Fibroblast of skin of right biceps (primary cell): ENCODE measurements around the gene OGFOD2.

Source experiments
- DNase-seq: peaks from one replicate; pipeline ENCODE4 v3.0.0-alpha.2; 2013

Gene OGFOD2

DNA sequence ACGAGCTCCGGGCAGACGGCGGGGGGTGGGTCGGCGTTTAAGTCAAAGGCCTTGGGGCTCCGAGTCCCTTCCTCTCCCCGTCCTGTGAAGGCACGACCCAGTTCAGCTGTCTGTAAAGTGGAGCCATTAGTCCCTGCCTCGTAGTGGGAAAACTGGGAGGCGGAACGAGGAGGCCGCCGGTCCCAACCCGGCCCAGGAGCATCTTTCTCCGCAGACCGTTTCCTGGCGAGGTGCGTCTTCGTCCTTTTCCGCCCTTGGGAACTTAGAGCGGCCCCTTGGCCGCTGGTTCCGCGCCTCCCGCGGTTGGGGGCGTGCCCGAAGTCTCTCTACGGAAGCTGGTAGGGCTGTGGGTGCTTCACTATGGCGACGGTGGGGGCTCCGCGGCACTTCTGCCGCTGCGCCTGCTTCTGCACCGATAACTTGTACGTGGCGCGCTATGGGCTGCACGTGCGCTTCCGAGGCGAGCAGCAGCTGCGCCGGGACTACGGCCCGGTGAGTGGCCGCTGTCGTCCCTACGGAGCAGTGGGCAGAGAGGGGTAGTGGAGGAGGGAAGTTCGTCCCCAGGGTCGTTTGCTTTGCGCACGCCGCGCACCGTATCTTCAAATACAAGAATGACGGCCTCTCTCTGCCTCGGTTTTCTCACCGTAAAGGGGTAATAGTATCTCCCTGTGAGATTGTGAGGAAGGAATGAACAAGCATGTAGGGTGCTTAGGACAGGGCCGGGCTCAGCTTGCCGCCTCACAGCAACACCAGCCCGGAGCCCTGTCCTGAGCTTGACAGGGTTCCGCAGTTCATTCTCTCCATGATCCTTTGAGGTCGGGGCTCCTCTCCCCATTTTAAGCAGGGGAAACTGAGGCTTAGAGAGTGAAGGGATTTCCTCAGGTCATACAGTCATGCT, at the start of gene OGFOD2:
OGFOD2 (plus strand) TSS at position 353 of the 898 bp plus-strand sequence; CDS start at position 361, 8 bp downstream.
- DNase-seq = peak; percentile 92

DNA sequence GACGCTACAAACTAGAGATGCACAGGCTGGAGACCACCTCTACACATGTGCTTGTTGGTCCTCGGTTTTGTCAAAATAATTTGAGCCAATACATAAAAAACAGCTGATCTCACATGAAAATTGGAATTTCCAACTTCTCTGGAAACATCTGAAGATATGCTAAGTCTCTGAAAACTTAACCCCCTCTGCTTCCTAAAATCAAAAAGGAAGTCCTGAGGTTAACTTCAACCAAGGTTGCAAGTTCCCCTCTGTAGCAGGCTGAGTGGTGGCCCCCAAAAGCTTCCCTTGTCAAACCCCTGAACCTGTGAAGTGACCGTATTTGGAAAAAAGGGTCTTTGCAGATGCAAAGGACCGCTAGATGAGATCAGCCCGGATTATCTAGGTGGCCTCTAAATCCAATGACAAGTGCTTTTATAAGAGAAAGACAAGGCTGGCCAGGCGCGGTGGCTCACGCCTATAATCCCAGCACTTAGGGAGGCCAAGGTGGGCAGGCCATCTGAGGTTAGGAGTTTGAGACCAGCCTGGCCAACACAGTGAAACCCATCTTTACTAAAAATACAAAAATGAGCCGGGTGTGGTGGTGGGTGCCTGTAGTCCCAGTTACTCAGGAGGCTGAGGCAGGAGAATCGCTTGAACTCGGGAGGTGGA, 47.2 kb upstream of the OGFOD2 start:
- no peak for DNase-seq

DNA sequence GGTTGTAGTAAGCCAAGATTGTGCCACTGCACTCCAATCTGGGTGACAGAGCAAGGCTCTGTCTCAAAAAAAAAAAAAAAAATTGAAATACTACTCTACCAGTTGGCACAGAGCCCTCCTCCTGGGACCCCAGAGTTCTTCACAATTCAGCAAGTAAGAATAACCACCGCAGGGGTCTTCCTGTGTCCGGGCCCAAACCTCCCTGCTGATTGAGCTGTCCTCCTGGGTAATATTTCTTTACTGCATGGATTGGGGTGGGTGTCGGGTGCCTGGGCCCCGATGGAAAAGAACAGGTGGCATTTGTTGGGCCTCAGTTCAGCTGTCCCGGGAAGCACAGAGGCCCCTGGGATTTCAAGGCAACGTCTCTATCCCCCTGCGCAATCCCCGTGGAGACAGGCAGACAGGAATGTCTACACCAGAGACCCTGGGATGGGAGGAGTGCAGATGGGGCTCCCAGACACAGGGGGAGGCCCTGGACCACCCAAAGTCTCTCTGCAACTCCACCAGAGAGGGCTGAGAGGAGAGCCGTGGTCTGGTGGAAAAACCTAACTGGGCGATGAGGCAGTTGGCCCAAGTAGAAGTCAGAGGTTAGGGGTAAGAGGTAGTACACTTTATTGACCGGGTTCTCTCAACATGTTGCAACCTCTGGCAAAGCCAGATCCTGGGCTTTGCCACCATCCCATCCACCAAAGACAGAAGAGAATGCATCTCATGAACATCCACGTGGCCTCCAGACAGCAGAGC, 46.5 kb upstream of the OGFOD2 start:
- no peak for DNase-seq

DNA sequence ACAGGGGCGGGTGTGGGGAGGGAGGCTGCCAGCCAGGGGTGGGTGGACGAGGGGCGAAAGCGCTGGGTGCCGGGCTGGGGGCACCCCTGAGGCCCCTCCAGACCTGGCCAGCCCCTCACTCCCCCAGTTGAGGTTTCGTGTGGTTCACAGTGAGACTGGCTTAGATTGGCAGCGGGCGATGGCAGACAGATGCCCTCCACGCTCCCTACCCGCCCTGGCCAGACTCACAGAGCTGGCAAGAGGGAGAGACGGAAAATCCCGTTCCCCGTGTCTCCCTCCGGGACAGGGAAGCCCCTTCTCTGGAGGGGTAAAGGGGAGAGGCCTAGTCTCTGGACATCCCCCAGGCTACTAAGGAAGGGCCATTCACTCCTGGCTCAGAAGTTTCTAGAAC, 45.9 kb upstream of the OGFOD2 start:
- no peak for DNase-seq

DNA sequence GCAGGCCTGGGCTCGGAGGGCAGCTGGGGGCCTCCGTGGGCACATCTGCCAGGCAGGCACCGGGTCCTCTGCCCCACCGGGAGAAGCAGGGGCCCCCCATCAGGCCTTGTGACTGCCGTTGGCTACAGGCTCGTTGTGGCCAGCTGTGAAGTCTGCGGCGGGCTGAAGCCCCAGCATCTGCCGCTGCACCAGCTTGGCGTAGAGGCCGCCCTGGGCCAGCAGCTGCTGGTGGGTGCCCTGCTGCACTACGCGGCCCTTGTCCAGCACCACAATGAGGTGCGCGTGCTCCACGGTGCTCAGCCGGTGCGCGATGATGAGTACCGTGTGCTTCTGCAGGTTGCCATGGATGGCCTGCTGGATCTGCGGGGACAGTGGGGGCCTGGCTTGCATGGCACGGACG, 45.2 kb upstream of the OGFOD2 start:
- no peak for DNase-seq

DNA sequence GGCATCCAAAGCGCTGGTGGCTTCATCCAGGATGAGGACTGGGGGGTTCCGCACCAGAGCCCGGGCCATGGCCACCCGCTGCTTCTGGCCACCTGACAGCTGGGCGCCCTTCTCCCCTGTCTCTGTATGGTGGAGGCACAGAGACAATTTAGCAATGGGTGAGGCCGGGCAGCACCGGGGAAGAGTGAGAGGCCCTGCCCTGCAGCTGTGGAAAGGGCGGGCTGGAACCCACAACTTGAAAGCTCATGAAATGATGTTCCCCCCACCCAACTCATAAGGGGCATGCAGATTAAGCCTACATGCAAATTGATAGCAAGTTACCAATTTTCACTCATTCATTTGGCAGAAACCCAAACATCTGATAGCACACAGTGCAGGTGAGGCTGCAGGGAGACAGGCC, 42.8 kb upstream of the OGFOD2 start:
- no peak for DNase-seq

DNA sequence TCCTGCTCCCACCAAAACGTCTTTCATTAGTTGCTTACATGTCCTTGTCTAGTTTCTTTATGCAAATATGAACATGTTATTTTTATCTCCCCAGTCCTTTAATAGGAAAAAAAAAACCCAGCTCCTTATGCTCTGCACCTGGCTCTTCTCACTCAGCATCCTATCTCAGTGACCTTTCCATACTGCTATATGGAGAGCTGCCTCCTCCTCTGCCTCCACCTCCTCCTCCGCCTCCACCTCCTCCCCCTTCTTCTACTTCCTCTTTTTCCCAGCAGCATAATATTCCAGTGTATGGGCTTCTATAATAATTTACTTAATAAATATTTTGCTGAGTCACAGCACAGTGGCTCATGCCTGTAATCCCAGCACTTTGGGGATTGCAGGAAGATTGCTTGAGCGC, 40.3 kb upstream of the OGFOD2 start:
- DNase-seq = no peak

DNA sequence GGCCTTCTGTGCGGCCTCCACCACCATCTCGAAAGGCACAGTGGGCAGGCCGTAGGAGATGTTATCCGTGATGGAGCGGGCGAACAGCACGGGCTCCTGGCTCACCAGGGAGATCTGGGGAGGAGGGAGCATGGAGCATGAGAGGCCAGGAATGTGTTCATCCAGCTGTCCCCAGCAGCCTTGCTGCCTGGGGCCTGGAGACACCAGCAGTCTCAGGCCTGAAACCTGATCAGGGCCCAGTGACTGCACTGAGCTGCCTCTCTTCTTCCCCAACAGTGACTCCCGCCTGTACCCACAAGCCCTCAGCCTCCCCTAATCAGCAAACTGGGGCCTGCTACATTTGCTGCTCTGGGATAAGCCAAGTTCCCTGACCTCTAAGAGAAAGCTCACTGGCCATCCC, 39.7 kb upstream of the OGFOD2 start:
- DNase-seq = no peak

DNA sequence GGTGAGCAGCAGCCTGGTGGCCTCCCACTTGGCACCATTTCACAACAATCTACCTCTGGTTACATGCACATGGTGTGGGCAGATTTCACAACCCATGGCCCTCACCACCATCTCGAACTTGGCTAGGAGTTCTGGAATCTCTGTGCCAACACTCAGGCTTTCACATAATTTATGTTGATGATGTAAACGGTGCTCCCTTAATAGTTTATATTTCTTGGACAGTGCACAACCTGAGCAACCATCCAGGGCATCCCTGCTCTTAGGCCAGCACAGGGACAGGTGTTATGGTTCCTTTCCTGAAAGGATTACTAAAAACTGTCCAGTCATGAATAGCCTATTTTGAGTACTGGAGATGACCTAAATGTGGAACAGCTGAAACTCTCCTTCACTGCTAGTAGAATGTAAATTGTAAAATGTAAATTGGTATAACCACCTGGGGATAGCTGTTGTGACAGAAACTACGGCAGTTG, 37.4 kb upstream of the OGFOD2 start:
- no peak for DNase-seq

DNA sequence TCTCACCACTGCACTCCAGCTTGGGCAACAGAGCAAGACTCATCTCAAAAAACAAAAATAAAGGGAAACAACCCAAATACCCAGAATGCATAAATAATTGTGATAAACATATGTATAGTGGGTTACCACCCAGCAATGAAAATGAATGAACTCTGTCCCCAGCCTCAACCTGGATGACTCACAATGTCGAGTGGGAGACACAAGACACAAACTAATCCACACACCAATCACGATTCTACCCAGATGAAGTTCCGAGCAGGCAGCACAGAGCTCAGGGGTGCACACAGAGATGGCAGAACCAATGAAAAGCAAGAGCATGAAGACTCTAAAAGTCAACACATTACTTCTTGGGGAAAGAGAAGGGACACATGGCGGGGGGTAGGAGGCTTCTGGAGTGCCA, 35.9 kb upstream of the OGFOD2 start:
- no peak for DNase-seq

DNA sequence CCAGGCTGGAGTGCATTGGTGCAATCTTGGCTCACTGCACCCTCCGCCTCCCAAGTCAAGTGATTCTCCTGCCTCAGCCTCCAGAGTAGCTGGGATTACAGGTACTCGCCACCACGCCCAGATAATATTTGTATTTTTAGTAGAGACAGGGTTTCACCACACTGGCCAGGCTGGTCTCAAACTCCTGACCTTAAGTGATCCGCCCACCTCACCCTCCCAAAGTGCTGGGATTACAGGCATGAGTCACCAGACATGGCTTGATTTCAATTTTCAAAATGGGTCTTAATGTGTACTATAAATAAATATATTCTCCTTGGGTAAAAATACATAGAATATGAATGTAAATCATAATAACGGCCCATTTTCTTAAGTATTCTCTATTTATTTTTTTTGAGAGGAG, 33.7 kb upstream of the OGFOD2 start:
- peak; percentile 48 for DNase-seq

DNA sequence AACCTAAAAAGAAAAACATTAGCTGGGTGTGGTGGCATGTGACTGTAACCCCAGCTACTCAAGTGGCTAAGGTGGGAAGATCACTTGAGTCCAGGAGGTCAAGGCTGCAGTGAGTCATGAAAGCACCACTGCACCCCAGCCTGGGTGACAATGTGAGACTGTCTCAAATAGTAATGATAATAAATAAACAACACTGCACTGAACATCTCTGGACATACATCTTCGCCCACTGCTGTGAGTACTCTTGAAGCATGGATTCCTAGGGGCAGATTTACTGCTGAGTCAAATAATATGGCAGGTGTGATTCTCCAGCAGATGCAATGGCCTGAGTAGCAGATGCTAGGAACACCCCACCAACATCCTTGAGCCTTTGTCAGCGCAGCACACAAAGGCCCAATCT, 32.4 kb upstream of the OGFOD2 start:
- no peak for DNase-seq

DNA sequence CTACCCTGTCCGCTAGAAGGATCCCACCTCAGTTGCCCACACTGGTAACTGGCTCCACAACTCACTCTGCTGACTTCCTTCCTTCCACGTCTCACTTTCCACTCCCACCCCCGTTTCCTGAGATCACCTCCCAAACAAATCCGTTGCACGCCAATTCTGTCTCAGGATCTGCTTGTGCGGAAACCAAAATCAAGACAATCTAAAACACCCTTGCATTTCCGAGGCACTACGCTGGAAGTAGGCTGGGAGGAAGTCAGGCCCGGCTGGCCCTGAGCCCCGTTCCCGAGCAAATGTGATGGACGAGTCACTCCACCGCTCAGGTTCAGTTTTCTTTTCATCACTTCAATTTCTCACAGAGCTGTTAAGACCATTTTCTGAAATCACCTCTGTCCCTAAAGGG, 31.8 kb upstream of the OGFOD2 start:
- DNase-seq = peak; percentile 27

DNA sequence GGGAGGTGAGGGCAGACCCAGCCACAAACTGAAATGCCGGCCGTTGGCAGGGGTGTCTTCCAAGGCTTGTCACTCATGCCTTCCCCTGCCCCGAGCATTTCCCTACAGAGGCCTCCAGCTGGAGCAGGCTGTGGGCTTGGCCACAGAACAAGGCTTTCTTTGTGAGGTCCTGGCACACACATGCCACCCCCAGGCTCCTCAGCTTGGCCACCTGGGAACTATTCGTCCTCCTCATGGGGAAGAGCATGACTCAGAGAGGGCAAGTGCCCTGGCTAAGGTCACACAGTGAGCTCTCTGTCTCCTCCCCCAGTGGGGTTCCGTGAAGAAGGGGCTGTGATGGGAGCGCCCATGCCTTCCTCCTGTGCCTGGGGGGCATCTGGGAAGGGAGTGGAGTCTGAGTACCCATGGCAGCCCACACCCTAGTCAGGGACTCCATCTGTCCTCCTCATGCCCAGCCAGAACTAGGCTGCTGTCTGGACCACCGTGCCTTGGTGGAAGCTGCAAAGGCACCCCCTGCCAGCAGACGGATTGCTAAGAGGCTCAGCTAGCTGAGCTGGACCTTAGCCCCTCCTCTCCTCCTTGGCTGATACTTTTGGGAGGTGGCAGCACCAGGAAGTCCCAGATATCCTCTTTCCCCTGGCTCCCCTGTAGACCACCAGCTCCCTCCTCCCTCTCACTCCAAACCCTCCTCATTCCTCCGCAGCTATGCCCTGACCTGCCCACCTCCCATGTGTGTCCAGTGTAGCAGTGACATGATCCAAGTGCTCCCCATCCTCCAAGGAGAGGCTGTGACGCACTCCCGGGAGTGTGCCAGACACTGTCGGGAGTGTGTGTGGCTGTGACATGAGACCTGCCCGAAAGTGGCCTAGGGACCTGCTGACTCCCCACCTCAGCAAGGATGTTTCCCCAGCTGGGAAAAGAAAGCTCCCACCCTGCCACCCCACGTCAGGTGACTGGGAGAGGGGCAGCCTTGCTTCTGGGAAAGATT, 30.1 kb upstream of the OGFOD2 start:
- no peak for DNase-seq

DNA sequence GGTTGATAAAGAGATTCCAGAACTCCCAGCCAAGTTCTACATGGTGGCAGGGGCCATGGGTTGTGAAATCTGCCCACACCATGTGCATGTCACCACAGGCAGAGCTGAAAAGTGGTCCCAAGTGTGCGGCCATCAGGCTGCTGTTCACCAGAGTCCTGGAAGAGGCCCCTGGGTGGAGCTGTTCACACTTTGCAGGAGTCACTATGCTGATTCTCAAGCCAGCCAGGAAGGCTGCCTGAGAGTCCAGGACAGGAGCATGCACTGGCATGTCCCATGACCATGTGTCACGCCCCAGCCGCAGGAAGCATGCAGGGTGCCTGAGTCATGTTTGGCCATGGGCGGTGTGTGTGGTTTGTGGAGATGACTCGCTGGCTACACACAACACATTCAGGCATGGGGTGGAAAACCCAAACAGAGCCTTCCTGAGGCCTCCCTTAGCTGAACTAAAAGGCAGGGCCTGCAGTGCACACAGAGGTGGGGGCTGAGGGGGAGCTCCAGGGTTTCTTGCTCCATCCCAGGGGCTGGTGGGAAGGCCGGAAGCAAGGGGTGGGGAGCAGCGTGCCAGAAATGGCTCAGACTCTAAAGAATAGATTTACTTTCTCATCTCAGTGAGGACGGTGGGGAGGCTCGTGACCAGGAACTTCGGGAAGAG, 28.2 kb upstream of the OGFOD2 start:
- DNase-seq = peak; percentile 99

DNA sequence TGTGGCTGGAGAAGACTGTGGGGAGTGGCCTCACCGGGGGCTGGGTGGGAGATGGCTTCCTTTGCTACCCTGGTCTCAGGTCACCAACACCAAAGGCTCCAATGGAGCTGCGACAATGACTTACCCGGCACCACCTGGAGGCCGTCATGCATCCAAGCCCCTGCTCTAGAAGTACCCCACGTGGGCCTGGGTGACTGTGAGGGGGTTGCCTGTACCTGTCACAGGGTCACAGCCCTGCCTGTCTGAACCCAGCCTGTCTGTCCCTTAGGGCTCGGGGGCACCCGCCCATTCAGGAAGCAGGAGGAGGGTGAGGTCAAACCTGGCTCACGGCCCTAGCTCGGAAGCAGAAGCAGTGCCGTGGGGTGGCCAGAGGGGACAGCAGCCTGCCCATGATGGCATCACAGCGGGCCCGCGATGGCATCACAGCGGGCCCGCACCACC, 27.7 kb upstream of the OGFOD2 start:
- DNase-seq = no peak

DNA sequence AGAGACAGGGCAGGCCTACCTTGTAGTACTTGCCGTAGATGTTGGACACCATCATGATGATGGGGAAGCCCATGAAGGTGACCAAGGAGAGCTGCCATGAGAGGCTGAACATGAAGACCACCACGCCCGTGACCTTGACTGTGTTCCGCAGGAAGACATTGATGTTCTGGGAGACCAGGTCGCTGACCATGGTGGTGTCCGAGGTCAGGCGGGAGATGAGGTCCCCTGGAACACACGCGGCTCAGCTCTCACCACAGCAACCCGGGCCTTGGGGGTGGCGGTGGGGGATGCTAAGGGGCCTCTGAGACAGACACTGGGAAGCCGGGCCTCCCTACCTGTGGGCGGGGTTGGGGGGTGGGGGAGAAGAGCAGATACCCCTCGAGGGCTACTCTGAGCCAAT, 26.4 kb upstream of the OGFOD2 start:
- no peak for DNase-seq

DNA sequence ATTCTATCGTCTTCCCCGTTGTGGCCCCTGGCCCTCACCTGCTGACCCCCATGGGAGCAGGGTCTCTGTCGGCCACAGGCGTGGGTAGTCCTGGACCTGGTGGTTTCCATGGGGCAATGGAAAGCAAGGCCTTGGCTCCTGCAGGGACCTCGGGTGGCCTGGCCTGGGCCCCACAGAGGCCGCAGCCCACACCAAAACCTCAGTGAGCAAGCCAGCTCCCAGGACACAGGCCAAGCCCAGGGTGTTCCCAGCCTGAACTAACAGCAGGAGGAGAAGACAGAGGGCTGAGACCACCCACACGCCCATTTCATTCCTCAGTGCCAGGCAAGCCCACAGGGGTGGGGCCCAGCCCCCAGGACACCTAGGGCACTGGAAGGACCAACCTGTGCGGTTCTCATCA, 25.6 kb upstream of the OGFOD2 start:
- no peak for DNase-seq

DNA sequence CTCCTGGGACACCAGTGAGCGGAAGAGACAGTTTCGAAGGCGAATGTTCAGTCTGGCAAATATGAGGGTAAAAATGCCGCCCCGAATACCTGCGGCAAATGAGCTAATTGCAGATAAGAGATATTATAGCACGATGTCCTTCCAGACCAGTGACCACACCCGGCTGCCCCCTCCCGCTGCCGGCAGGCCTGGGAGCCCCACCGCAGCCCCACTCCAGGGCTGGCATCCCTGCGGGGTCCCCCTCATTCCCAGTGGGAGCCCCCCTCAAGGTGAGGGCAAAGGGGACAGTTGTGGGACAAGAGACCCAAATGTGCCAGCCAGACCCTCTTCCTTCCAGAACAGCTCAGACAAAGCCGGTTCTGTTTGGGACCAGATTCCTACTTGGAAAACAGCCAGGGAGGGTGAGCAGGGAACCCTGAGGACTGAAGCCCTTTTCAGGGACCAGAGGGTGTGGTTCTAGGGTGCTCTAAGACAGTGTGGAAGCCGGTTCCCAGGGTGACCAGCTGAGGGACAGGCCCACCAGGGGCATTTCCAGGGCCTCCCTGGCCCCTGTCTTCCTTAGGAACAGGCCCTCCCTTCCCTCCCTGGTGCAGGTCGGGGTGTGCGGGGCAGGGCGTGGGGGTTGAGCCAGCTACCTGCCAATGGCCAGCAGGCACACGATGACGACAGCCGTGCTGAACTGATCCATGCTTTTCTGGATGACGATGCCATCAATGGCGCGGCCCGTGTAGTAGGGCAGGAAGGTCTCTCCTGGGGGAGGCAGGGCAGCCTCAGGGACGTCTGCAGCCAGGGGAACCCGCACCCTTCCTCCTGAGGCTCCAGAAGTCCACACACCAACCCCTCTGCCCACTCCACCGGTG, 25.0 kb upstream of the OGFOD2 start:
- DNase-seq = no peak

DNA sequence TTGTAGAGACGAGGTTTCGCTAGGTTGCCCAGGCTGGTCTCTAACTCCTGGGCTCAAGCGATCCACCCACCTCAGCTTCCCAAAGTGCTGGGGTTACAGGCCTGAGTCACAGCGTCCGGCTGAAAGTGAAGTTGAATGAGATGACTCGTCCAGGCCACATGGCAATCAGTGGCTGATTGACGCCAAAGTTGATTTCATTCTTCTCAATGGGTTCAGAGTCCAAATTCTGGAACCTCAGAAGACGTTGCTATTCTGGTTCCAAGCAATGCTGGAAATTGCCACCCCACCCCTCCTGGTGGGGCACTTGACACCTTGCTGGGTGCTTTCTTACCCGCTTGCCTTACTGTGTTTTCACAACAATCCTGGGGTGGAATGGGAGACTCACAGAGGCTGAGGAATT, 23.6 kb upstream of the OGFOD2 start:
- DNase-seq = peak; percentile 46
